GM04503 (cell line): ENCODE measurements around the gene FAM181B.

Experiments used
- DNase-seq: peaks from one replicate; pipeline ENCODE4 v3.0.0-alpha.2; 2012; ENCODE audit warnings: low read depth

FAM181B gene

GRCh38 chr11:82733444-82734119 is at the start of gene FAM181B:
Gene FAM181B, minus strand, starts transcription at chr11:82733864. Its CDS starts 135 bp downstream, at chr11:82733729.
- no peak for DNase-seq

GRCh38 chr11:82782825-82783374 is 49.2 kb upstream of the FAM181B start:
- no peak for DNase-seq

- no peak for DNase-seq
Measured at GRCh38 chr11:82778776-82779175, 45.1 kb upstream of the FAM181B start.

DNA sequence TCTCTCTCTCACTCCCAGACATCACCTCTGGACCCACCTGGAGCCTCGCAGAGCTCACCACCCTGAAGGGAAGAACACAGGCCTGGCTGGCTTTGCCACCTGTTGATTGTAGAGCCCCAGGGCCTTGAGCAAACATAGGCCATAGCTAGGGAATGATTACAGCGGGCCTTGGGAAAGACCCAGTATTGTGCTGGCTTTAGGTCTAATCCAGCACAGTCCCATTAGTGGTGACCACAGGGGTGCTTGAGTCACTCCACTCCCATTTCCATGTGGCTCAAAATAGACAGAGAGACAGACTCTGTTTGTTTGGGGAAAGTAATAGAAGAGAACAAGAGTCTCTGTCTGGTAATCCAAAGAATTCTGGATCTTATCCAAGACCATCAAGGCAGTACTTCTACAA is 42.7 kb upstream of the FAM181B start:
- DNase-seq: no peak

DNA sequence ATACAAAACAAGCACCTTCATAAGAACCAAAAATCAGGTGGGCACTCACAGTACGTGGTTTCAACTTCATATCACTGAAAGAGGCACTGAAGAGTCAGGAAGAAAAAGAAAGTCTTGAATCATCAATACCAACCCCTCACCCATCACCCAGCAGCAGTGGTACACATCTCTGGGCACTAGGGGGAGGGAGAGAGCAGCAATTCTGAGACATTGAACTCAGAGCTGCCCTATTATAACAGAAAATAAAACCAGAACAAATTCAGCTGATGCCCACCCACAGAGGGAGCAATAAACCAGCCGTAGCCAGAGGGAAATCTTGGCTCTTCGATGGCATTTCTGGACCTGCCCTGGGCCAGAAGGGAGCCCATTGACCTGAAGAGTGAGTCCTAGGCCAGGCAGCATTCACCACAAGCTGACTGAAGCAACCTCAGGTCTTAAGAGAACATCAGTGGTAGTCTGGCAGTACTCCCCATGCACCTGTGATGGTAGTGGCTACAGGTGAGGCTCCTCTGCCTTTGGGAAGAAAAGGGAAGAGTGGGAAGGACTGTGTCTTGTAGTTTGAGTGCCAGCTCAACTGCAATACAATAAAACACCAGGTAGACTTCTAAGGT is 42.2 kb upstream of the FAM181B start:
- DNase-seq: no peak

DNA sequence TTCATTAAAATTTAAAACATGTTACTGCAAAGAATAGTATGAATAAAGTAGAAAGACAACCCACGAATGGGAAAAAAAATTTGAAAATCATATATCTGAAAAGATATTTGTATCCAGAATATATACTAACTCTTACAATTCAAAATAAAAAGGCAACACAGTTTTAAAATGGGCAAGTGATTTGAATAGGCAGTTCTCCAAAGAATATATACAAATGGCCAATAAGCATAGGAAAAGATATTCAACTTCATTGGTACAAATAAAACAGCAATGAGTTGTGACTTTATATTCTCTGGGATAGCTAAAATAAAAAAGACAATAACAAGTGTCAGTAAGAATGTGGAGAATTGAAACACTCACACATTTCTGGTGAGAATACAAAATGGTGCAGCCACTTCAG is 41.6 kb upstream of the FAM181B start:
- no peak for DNase-seq

- DNase-seq: no peak
Measured at GRCh38 chr11:82771781-82772180, 38.1 kb upstream of the FAM181B start.

DNA sequence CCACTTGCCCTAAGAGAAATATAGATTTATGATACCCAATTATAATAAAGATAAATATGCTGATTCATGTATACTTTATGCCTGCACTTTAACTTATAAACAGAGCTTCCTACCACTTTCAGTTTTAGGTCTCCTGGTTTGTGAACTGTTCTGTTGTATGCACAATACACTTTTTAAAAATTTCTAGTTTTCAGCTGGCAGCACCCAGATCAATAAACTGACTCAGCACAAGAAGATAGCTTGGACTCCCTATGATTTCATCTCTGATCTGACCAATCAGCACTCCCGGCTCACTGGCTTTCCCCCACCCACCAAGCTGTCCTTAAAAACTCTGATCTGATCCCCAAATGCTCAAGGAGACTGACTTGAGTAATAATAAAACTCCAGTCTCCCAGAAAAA is 33.5 kb upstream of the FAM181B start:
- no peak for DNase-seq

DNA sequence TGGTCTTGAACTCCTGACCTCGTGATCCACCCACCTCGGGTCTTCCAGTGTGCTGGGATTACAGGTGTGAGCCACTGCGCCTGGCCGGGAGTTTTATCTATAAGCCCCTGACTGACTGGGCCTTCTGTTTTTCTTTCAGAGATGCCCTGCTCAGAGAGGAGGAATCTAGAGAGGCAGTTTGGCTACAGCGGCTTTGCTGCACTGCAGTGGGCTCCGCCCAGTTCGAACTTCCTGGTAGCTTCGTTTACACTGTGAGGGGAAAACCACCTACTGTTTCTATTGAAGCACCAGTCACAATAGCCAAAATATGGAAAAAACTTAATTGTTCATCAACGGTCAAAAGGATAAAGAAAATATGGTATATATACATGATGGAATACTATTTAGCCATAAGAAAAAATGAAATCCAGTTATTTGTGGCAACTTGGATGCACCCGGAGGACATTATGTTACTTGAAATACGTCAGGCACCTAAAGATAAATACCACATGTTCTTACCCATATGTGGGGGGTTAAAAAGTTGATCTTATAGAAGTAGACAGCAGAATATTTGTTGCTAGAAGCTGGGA is 31.9 kb upstream of the FAM181B start:
- DNase-seq: no peak

GRCh38 chr11:82763167-82763566 is 29.5 kb upstream of the FAM181B start:
- DNase-seq: no peak

DNA sequence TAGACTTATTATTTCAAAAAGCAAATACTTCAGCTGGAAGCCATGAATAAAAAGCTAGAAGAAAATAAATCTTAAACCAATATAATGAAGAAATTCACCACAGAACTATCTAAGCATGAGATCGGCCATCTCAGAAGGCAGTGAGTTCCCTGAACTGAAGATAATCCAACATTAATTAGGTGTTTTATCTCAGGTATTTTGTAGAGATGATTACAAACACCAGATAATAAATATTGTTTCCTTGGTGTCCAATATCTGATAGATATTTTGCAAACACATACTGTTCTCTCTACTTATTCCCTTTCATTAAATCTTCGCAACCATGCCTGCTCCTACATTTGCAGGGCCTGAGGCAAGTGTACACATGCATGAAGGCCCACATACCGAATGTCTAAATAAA is 26.0 kb upstream of the FAM181B start:
- no peak for DNase-seq

DNA sequence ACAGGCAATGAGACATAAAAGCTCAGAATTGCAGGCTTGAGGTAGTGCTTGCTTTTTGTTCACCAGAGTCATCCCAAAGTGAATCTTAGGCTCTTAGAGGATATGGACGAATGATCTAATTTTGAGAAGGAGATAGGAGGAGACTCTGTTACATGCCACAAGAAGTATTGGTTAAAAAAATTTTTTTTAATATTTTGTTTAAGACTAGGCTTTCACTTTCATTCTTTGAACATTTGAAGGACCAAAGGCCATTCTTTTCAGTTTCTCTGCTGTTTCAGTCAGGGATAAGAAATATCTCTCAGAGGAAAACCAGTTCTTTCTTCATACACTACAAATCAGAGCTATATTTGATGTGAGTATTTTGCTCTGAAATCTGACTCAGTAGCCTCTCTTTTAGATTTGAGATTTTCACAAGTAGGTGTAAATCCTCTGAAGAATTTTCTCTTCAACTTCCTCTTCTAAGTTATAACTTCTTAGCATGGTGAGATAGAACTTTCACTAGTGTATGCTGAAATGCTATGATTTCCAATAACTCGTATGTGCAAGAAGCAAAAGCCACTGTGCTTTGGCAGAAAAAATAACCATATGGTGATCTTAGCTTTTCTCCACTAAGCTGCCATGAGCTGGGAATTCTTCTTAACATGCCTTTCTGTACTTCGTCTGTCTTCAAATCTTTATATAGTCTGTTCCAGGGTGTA is 24.1 kb upstream of the FAM181B start:
- no peak for DNase-seq

DNA sequence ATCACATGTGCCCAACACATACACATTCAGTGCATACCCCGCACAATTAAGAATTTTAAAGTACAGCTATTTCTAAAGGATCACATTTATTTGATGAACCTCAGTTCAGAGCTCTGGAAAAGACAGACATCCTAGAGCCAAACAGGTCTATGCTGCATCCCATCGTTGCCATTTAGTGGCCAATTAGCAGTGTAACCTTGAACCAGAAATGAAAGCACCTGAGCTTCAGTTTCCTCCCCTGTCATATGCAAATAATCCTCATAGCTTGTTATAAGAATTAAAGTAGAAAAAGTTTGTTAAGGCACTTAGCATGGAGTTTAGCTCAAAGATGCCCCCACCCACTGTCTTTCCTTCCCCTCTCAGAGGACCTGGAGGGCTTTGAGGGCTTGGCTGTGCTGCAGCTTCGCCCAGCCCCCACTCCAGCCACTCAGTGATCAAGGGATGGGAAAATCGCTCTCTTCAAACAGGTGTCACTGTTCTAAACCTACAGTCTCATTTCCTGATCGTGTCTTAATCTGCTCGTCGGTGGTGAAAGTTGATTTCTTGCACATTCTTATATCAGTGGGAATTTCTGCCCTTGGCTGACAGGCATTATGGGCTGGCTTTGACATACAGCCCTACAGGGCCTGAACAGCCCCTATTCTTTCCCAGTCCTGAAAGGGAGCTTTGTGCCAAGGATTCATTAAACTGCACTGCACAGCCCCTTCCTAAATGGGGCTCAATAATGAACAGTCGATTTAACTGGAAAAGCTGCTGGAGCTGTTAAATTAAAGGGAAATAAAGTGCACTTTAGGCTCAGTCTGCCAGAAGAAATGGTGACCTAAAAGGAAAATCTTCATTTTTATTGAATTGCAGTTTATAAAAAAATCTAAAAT is 23.3 kb upstream of the FAM181B start:
- no peak for DNase-seq

GRCh38 chr11:82754410-82754809 is 20.7 kb upstream of the FAM181B start:
- DNase-seq: no peak

- DNase-seq: no peak
Measured at GRCh38 chr11:82753921-82754320, 20.3 kb upstream of the FAM181B start.

DNA sequence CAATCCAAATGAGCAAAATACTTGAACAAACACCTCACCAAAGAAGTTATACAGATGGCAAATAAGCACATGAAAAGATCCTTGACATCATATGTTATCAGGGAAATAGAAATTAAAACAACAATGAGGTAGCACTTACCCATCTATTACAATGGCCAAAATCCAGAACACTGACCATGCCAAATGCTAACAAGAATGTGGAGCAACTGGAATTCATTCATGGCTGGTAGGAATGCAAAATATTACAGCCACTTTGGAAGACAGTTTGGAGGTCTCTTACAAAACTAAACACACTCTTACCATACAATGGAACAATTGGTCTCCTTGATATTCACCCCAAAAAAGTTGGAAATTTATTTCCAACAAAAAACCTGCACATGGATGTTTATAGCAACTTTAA is 19.1 kb upstream of the FAM181B start:
- DNase-seq: no peak

DNA sequence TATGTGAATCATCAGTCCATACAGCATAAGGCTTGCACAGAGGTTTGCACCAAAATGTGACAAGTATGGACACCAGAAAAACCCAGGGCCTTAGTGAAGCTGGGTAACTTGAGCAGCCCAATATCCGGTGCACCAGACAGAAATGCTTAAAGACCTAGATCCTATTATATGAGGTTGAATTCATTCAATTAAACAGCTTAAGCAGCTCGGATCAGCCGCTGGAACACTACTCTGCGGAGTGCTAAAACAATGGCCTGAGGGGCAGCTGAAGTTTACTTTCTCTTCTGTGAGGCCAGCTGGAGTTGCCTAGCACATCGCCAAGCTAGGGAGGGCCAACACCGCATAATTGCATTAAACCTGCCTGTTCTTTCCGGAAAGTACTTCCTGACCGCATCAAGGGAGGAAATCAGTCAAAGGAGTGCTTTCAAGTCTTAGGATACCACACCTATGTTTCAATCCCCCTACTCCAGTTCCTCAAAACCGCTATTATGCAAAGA is 17.0 kb upstream of the FAM181B start:
- no peak for DNase-seq

DNA sequence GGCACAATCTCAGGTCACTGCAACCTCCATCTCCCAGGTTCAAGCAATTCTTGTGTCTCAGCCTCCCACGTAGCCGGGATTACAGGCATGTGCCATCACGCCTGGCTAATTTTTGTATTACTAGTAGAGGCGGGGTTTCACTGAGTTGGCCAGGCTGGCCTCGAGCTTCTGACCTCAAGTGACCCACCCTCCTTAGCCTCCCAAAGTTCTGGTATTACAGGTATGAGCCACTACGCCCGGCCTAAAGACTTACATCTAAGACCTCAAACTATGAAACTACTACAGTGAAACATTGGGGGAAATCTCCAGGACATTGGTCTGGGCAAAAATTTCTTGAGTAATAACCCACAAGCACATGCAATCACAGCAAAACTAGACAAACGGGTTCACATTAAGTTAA is 13.8 kb upstream of the FAM181B start:
- no peak for DNase-seq

GRCh38 chr11:82738091-82738490 is 4.4 kb upstream of the FAM181B start:
- DNase-seq: no peak

GRCh38 chr11:82734120-82734479 is 436 bp upstream of the FAM181B start:
- no peak for DNase-seq

- DNase-seq: no peak
Measured at GRCh38 chr11:82732734-82733443, 775 bp downstream of the FAM181B start.
